AG04449 (cell line): ENCODE results near the gene SLX4IP.

ENCODE experiments used
- CTCF ChIA-PET: fragments of 350-600 bp; formaldehyde crosslinking; extraction: SDS; loops from one replicate; lab custom pipeline; 2021; ENCODE audit warnings: antibody characterized with exemption; lab: Yijun Ruan, JAX
- POLR2A ChIA-PET: fragments of 400-600, 350-600 bp; formaldehyde crosslinking; extraction: SDS; loops from one replicate; lab custom pipeline; 2020; ENCODE audit warnings: antibody characterized with exemption, inconsistent platforms; lab: Yijun Ruan, JAX
- DNase-seq: peaks from one replicate; pipeline ENCODE4 v3.0.0-alpha.2; 2010; ENCODE audit warnings: low read depth, low spot score
- H3K4me3 ChIP-seq: 2 replicates; pipeline ENCODE4 v1.5.1; 2011; ENCODE audit warnings: low read depth, mild to moderate bottlenecking, control low read depth, low read length
- TF ChIP-seq, protein P1 (sequence below): IDR thresholded peaks from one replicate; pipeline ENCODE4 v1.5.1; 2011; ENCODE audit warnings: mild to moderate bottlenecking, moderate library complexity, low read length, control low read depth, inconsistent platforms; ENCODE audit not compliant: insufficient read depth; ENCODE audit errors: missing control alignments

The SLX4IP gene

DNA sequence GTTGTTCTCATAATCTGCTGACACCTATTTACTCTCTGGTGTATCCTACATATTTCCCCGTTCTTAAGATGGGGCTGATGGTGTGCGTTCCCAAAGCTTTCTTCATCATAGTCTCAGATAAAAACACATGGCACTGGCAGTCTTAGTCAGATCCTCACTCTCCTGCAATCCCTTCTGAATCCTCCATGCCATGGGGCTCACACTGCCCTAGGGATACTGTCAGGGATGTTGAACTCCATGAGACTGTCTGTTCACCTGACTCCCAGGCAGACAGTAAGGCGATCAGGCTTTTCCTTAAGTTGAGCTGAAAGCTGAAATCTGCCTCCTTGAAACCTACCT, 76.0 kb downstream of the SLX4IP start:
- H3K4me3 ChIP-seq, result no peak overlapping the region; the same call in 1 of the 2 replicates
- no peak for DNase-seq
- TF ChIP-seq, protein P1, sequence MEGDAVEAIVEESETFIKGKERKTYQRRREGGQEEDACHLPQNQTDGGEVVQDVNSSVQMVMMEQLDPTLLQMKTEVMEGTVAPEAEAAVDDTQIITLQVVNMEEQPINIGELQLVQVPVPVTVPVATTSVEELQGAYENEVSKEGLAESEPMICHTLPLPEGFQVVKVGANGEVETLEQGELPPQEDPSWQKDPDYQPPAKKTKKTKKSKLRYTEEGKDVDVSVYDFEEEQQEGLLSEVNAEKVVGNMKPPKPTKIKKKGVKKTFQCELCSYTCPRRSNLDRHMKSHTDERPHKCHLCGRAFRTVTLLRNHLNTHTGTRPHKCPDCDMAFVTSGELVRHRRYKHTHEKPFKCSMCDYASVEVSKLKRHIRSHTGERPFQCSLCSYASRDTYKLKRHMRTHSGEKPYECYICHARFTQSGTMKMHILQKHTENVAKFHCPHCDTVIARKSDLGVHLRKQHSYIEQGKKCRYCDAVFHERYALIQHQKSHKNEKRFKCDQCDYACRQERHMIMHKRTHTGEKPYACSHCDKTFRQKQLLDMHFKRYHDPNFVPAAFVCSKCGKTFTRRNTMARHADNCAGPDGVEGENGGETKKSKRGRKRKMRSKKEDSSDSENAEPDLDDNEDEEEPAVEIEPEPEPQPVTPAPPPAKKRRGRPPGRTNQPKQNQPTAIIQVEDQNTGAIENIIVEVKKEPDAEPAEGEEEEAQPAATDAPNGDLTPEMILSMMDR, result no peak
- ChIA-PET CTCF (interaction anchor here (1.2 kb wide), 1 partner anchor 10 kb away, joined by 4 read pairs; no protein-coding TSS in a partner anchor), POLR2A (interaction anchor here (0.6 to 1.1 kb wide), 2 partner anchors 9 to 77 kb away, joined by 3 to 4 read pairs; partner anchors contain the start of gene MKKS)

DNA sequence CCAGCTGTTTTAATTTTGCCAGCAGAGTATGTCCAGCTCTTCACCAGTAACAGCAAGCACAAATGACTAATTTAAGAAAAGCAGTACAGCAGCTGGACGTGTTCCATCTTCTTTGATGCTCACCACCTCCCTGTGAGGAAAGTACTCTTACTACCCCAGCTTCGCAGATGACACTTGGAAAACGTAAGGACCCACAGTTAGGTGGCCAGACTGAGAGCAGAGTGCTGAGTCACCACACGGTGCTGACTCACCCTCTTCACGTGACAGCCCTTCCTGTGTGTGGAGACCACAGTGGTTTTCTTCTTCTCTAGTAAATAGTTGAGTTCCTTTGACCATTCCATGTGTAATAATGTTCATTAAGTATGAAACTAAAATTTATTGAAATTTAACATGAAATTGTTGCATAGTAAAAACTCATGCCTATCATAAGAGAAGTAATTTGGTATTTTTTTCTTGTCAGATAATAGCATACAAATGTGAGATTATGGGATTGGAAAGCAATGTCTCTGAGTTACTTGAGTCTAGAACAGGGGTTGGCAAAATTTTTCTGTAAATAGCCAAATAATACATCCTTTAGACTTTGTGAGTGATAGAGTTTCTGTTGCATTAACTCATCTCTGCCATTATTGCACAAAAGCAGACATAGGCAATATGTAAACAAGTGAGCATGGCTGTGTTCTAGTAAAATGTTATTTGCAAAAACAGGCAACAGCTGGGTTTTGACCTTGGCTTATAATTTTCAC, 76.6 kb downstream of the SLX4IP start:
- ChIA-PET CTCF (interaction anchor here (1.2 kb wide), 1 partner anchor 10 kb away, joined by 4 read pairs; no protein-coding TSS in a partner anchor), POLR2A (interaction anchor here (0.6 to 1.1 kb wide), 2 partner anchors 9 to 78 kb away, joined by 3 to 4 read pairs; partner anchors contain the start of gene MKKS)
- H3K4me3 ChIP-seq, result no peak overlapping the region; the same call in 1 of the 2 replicates
- TF ChIP-seq, protein P1, result no peak
- peak; percentile 87 for DNase-seq

DNA sequence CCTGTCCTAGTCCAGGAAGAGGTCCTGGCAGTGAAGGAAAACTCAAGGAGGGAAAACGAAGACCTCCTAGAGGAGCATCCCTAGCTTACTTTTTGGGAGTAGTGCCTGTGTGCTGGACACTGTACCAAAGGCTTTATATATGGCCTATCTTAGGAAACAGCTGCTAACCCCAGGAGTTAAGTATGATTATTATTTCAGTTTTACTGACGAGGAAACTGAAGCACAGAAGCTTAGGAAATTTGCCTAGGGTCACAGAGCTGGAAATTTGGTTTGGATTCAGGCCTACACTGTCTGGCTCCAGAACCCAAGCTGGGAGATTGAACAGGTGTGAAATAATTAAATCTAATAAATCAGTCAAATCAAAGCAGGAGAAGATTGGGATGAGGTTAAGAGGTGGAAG, 78.0 kb downstream of the SLX4IP start:
- CTCF ChIA-PET, result no interaction called here
- POLR2A ChIA-PET, result no interaction called here
- no peak overlapping the region for H3K4me3 ChIP-seq
- DNase-seq, result no peak
- TF ChIP-seq, protein P1, result no peak

DNA sequence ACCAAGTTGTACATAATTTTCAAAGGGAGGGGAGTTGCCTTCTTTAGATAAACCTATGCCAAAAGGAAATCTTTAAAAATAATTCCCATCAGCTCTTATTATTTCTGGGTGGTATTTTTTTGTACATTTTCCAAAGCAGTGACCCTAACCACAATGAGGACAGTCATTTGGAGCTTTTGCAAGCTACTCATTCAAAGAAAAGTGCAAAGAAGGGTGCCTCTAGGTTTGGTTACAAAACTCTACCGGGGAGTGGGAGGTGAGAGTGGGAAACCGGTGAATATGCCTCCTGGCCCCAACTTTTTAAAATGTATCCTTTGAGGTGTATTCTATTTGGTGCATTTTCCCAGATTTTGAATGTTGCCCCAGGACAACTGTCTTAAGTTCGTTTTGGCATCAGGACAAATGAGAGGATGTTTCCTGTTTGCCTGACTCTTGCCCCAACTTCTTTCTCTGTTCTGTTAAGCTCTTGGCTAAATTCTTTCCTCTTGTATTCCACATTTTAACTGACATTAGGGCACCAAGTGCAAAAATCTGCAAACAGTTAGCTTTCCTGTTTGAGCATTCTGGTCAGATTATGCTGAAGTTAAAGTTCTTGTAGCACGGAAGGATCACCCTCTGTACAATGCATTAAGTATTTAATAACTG, 78.9 kb downstream of the SLX4IP start:
- POLR2A ChIA-PET, result no interaction called here
- no peak for DNase-seq
- no peak overlapping the region for H3K4me3 ChIP-seq
- TF ChIP-seq, protein P1, result no peak
- CTCF ChIA-PET, result interaction anchor here (0.8 kb wide), 1 partner anchor 39 kb away, joined by 3 read pairs; no protein-coding TSS in a partner anchor

DNA sequence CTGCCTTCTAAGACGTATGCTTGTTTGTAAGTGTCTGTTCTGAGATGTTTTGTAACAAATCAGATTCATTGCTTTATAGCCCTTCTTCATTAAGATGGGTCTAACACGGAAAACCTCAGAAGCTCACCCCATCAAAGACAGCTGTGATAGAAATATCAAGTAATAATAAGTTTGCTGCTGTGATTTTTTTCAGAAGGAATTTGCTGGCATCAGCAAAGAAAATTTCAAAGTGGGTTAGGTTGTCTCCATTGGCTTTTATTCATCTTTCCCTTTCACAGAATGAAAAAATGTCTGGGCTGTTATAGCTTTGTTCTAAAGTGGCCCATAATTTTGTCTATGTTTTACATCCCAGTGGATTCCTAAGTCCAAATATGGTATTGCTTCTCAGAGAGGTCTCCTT, 81.4 kb downstream of the SLX4IP start:
- no peak for DNase-seq
- TF ChIP-seq, protein P1, result no peak
- no peak overlapping the region for H3K4me3 ChIP-seq
- ChIA-PET CTCF (no interaction called here), POLR2A (no interaction called here)
